HG03432 (cell line): ENCODE results near the gene SLCO2A1.

Source experiments
- ATAC-seq: cut with Tn5 transposase; IDR thresholded peaks from one replicate; pipeline ENCODE4 v1.9.1; 2021; ENCODE audit warnings: mild to moderate bottlenecking, moderate library complexity; ENCODE audit not compliant: unreplicated experiment

Gene SLCO2A1

GRCh38 chr3:133935843-133936769, 93.6 kb downstream of the SLCO2A1 start:
- no peak for ATAC-seq

- no peak for ATAC-seq
Observed at GRCh38 chr3:133934996-133935842, 94.5 kb downstream of the SLCO2A1 start.

GRCh38 chr3:133934073-133934970, 95.4 kb downstream of the SLCO2A1 start:
- ATAC-seq: no peak

GRCh38 chr3:133933097-133934024, 96.4 kb downstream of the SLCO2A1 start:
- no peak for ATAC-seq

GRCh38 chr3:133932009-133932408, 97.7 kb downstream of the SLCO2A1 start:
- ATAC-seq: no peak

- no peak for ATAC-seq
Observed at GRCh38 chr3:133931084-133931483, 98.6 kb downstream of the SLCO2A1 start.

GRCh38 chr3:133930341-133930933, 99.3 kb downstream of the SLCO2A1 start:
- no peak for ATAC-seq

- ATAC-seq: no peak
Observed at GRCh38 chr3:133928903-133929607, 100.7 kb downstream of the SLCO2A1 start.

GRCh38 chr3:133928136-133928893, 101.4 kb downstream of the SLCO2A1 start:
- ATAC-seq: no peak

GRCh38 chr3:133927540-133928066, 102.1 kb downstream of the SLCO2A1 start:
- ATAC-seq: peak; percentile 84

GRCh38 chr3:133926736-133927539, 102.8 kb downstream of the SLCO2A1 start:
- peak; percentile 22 for ATAC-seq

- no peak for ATAC-seq
Observed at GRCh38 chr3:133925960-133926735, 103.6 kb downstream of the SLCO2A1 start.

GRCh38 chr3:133924041-133924440, 105.7 kb downstream of the SLCO2A1 start:
- no peak for ATAC-seq

GRCh38 chr3:133921592-133921991, 108.1 kb downstream of the SLCO2A1 start:
- ATAC-seq: no peak

- ATAC-seq: no peak
Observed at GRCh38 chr3:133917144-133917543, 112.6 kb downstream of the SLCO2A1 start.
